HG03135 (cell line): ENCODE results near the gene NHLRC1.
"Not testable (repeated sequence)": the region's sequence is repeated elsewhere in the genome, so short reads cannot be mapped to it uniquely, and the experiment has no call there.

Source experiments
- ATAC-seq: cut with Tn5 transposase; IDR thresholded peaks from one replicate; pipeline ENCODE4 v1.9.1; 2021; ENCODE audit warnings: mild to moderate bottlenecking, moderate library complexity; ENCODE audit not compliant: unreplicated experiment

The NHLRC1 gene

GRCh38 chr6:18122128-18123093 lies at the start of gene NHLRC1:
Gene NHLRC1, minus strand, starts transcription at chr6:18122677. Its CDS starts 71 bp downstream, at chr6:18122606.
- peak; percentile 100 for ATAC-seq

- no peak for ATAC-seq
Observed at GRCh38 chr6:18171871-18172270, 49.4 kb upstream of the NHLRC1 start.

GRCh38 chr6:18168264-18168663 lies 45.8 kb upstream of the NHLRC1 start:
- no peak for ATAC-seq

GRCh38 chr6:18166312-18167036 lies 44.0 kb upstream of the NHLRC1 start:
- no peak for ATAC-seq

- no peak for ATAC-seq
Observed at GRCh38 chr6:18165751-18166150, 43.3 kb upstream of the NHLRC1 start.

GRCh38 chr6:18162401-18162800 lies 39.9 kb upstream of the NHLRC1 start:
- no peak for ATAC-seq

GRCh38 chr6:18161431-18161830 lies 39.0 kb upstream of the NHLRC1 start:
- no peak for ATAC-seq

- no peak for ATAC-seq
Observed at GRCh38 chr6:18160911-18161310, 38.4 kb upstream of the NHLRC1 start.

- ATAC-seq, result peak; percentile 36
Observed at GRCh38 chr6:18155864-18156421, 33.5 kb upstream of the NHLRC1 start.

GRCh38 chr6:18155150-18155863 lies 32.8 kb upstream of the NHLRC1 start, which contains the start of gene KDM1B:
Gene KDM1B, plus strand, starts transcription at chr6:18155422. Its CDS starts 4,474 bp downstream, at chr6:18159896.
- ATAC-seq, result peak; percentile 93

- ATAC-seq, result peak; percentile 54
Observed at GRCh38 chr6:18154507-18155149, 32.2 kb upstream of the NHLRC1 start, which contains the start of gene TPMT. Gene TPMT, minus strand, starts transcription at chr6:18155077. Its CDS starts 5,950 bp downstream, at chr6:18149127.

GRCh38 chr6:18153311-18153703 lies 30.8 kb upstream of the NHLRC1 start:
- ATAC-seq, result no peak

GRCh38 chr6:18151801-18152200 lies 29.3 kb upstream of the NHLRC1 start:
- ATAC-seq, result no peak

- not testable (repeated sequence) for ATAC-seq
Observed at GRCh38 chr6:18151391-18151790, 28.9 kb upstream of the NHLRC1 start.

- ATAC-seq, result no peak
Observed at GRCh38 chr6:18148304-18149025, 26.0 kb upstream of the NHLRC1 start.

- ATAC-seq, result no peak
Observed at GRCh38 chr6:18147616-18148015, 25.1 kb upstream of the NHLRC1 start.

- ATAC-seq, result no peak
Observed at GRCh38 chr6:18147160-18147559, 24.7 kb upstream of the NHLRC1 start.

- no peak for ATAC-seq
Observed at GRCh38 chr6:18142591-18142861, 20.0 kb upstream of the NHLRC1 start.

- no peak for ATAC-seq
Observed at GRCh38 chr6:18141805-18142590, 19.5 kb upstream of the NHLRC1 start.
